Activated T-helper 2 cell treated with anti-CD3 and anti-CD28 coated beads, Interferon-gamma antibody, Interleukin-2, Interleukin-4, amounts not matched to agents 10 μg/mL and 5 μg/mL and 100 μg/mL, durations not matched to agents 14 hours and 24 hours and 36 hours (primary cell): Measurements from ENCODE around the gene HIF1A. TPM values are rescaled to one million over a fixed set of nuclear protein-coding genes. Genes with fewer than 3 reads are reported as not detected.
"Not testable (repeated sequence)": the region's sequence is repeated elsewhere in the genome, so short reads cannot be mapped to it uniquely, and the experiment has no call there.

Experiments
- DNase-seq: peaks from one replicate; pipeline ENCODE4 v3.0.0; 2021; ENCODE audit warnings: low spot score
- H3K27ac Mint-ChIP-seq: one replicate; pipeline ENCODE4 v1.8.0; 2021; ENCODE audit warnings: mixed read lengths
- H3K27me3 Mint-ChIP-seq: one replicate; pipeline ENCODE4 v1.8.0; 2021; ENCODE audit warnings: low read depth, mixed read lengths
- H3K36me3 Mint-ChIP-seq: one replicate; pipeline ENCODE4 v1.8.0; 2021; ENCODE audit warnings: low read depth, mixed read lengths
- H3K4me1 Mint-ChIP-seq: one replicate; pipeline ENCODE4 v1.8.0; 2021; ENCODE audit warnings: low read depth, mixed read lengths
- H3K4me3 Mint-ChIP-seq: one replicate; pipeline ENCODE4 v1.8.0; 2021; ENCODE audit warnings: low read depth, mild to moderate bottlenecking, moderate library complexity, mixed read lengths
- H3K9me3 Mint-ChIP-seq: one replicate; pipeline ENCODE4 v1.8.0; 2021; ENCODE audit warnings: mixed read lengths
- intact Hi-C: fragments of 100-400 bp; cut with micrococcal nuclease; formaldehyde crosslinking; loops from one replicate; pipeline ENCODE4 v1.15.1; 2023
- total RNA-seq: library from RNA; stranded (reverse); gene quantifications from 2 replicates; pipeline ENCODE4 v1.2.3, GENCODE V29; 2022

Gene HIF1A
- total RNA-seq, 1 donor from 2014 or later, result 131 TPM

DNA sequence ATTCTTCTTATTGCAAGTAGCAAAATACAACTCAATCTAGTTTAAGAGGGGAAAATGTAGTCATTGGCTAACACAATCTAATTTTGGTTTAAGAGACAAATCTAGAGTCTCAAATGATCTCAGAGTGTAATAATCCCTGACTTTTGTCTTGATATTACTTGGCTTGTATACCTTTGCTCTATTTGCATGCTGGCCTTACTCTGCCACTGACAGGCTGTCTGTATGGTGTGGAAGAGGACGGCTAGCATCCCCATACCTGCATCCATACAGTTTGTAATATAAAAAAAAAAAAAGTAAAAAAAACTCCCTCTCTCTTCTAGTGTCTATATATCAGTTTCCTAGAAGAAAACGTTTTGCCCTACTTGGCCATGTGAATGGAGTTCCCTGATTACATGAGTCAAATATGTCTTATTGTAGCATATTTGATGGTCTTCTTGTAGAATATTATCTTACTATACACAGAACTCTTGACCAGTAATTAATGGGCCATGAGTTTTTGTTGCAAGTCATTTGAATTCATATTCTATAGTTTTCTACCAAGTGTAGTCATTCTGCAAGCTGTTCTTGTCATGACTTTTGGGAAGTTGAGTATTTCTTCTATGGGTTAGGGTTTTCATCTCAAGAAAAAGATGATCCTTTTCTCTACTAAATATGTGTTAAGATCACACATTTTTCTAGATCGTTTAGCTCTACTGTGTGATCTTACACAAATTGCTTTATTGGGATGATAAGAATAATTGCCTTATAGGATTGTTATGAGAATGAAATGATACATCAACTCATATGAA lies 8.2 kb downstream of the HIF1A start:
- Mint-ChIP-seq H3K4me1 (peaks cover 67% of the 10 kb centered on the region), H3K4me3 (no peak overlapping the region), H3K27me3 (no peaks in the 10 kb centered on the region), H3K9me3 (no peaks in the 10 kb centered on the region), H3K36me3 (peaks cover 44% of the 10 kb centered on the region), H3K27ac (peak overlapping the region; percentile 36)
- intact Hi-C loops, result loop anchor here (1.0 to 2.0 kb wide), 3 partner anchors 10 to 41 kb away; no protein-coding TSS in a partner anchor
- DNase-seq, result no peak

DNA sequence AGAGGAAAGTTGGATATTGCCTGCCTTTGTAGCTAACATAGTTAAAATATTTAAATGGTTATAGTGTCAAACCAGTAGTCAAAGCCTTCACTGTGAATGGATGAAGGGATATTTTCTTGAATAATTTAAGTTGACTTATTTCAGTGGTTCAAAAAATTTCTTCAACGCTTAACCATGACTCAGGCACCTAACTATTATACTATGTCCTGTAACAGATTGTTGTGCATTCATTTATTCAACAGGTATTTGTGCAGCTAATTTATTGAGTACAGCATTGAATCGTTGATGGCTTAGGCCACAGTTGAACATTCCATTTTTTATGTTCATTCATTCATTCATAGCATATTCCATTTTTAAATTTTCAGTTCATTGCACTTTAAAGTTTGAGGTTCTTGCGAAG lies 9.2 kb downstream of the HIF1A start:
- no peaks in the 10 kb centered on the region for H3K9me3 Mint-ChIP-seq
- no peak for DNase-seq
- H3K27me3 Mint-ChIP-seq, result no peaks in the 10 kb centered on the region
- intact Hi-C loops, result loop anchor here (2.0 kb wide), 1 partner anchor 14 kb away; no protein-coding TSS in a partner anchor
- H3K4me1 Mint-ChIP-seq, result peaks cover 65% of the 10 kb centered on the region
- no peak overlapping the region for H3K27ac Mint-ChIP-seq
- peaks cover 40% of the 10 kb centered on the region for H3K36me3 Mint-ChIP-seq
- no peak overlapping the region for H3K4me3 Mint-ChIP-seq

DNA sequence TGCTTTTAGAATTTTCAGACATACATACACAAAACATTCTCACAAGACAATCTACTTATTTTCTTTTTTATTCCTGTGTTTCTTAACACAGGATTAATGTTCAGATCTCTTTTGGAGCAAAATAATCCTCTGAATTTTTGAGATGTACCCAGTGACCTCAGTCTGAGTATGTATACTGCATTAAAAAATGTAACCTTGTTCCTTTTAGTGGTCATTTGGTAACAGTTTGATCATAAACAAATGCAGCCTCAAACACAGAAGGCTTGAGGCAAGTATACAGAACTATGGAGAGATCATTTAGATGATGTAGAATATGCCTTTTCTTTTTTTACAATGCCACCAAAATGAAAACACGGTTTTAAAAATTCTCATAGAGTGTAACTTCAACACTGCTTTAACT lies 9.7 kb downstream of the HIF1A start:
- H3K4me1 Mint-ChIP-seq, result peaks cover 67% of the 10 kb centered on the region
- no peaks in the 10 kb centered on the region for H3K27me3 Mint-ChIP-seq
- intact Hi-C loops, result loop anchor here (2.0 kb wide), 1 partner anchor 14 kb away; no protein-coding TSS in a partner anchor
- no peak overlapping the region for H3K27ac Mint-ChIP-seq
- no peaks in the 10 kb centered on the region for H3K9me3 Mint-ChIP-seq
- peaks cover 42% of the 10 kb centered on the region for H3K36me3 Mint-ChIP-seq
- H3K4me3 Mint-ChIP-seq, result no peak overlapping the region
- DNase-seq, result no peak

DNA sequence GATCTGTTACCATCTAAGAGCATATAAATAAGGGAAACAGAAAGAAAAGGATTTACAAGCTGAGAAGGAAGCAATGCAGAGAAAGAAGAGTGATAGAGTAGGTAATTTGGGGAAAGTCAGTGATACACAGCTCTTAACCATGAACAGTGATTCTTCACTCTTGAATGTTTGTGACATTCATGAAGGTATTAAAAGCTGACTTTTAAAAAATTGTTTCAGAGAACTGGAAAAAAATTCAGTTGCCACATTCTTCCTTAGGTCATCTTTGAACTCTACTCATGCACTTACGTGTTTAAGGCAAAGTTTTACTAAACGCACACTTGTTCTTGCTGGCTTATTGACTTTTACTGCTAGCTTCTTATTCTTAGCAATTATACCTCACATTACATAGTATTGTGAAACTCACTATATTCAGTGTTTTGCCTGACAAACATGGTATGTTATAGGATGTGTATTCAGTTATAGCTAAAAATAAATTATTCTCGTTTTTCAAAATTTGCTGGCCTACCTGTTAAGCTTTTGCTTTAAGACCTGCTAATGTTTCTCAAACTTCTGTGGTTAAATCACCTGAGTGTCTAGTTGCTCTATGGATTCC lies 10.9 kb downstream of the HIF1A start:
- intact Hi-C loops, result no loop called here
- H3K27ac Mint-ChIP-seq, result no peak overlapping the region
- DNase-seq, result no peak
- peaks cover 36% of the 10 kb centered on the region for H3K36me3 Mint-ChIP-seq
- H3K4me3 Mint-ChIP-seq, result no peak overlapping the region
- H3K9me3 Mint-ChIP-seq, result no peaks in the 10 kb centered on the region
- peaks cover 64% of the 10 kb centered on the region for H3K4me1 Mint-ChIP-seq
- H3K27me3 Mint-ChIP-seq, result no peaks in the 10 kb centered on the region

DNA sequence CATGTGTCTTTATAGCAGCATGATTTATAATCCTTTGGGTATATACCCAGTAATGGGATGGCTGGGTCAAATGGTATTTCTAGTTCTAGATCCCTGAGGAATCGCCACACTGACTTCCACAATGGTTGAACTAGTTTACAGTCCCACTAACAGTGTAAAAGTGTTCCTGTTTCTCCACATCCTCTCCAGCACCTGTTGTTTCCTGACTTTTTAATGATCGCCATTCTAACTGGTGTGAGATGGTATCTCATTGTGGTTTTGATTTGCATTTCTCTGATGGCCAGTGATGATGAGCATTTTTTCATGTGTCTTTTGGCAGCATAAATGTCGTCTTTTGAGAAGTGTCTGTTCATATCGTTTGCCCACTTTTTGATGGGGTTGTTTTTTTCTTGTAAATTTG lies 12.5 kb downstream of the HIF1A start:
- H3K27ac Mint-ChIP-seq, H3K9me3 Mint-ChIP-seq, DNase-seq, H3K4me3 Mint-ChIP-seq, H3K27me3 Mint-ChIP-seq, intact Hi-C loops: not testable (repeated sequence)
- H3K4me1 Mint-ChIP-seq, result peaks cover 67% of the 10 kb centered on the region
- peaks cover 29% of the 10 kb centered on the region for H3K36me3 Mint-ChIP-seq

DNA sequence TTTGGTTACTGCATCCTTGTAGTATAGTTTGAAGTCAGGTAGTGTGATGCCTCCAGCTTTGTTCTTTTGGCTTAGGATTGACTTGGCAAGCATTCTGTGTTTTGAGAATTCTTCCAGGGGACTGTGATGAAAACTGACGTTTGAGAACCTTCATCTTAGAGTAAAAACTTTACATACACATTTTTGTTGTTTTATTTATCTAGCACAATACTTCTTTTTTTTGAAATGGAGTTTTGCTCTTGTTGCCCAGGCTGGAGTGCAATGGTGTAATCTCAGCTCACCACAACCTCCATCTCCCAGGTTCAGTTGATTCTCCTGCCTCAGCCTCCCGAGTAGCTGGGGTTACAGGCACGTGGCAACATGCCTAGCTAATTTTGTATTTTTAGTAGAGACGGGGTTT lies 13.4 kb downstream of the HIF1A start:
- H3K9me3 Mint-ChIP-seq, H3K27me3 Mint-ChIP-seq, DNase-seq, H3K4me3 Mint-ChIP-seq, intact Hi-C loops: not testable (repeated sequence)
- peaks cover 66% of the 10 kb centered on the region for H3K4me1 Mint-ChIP-seq
- peak overlapping the region; percentile 53 for H3K27ac Mint-ChIP-seq
- peaks cover 32% of the 10 kb centered on the region for H3K36me3 Mint-ChIP-seq

DNA sequence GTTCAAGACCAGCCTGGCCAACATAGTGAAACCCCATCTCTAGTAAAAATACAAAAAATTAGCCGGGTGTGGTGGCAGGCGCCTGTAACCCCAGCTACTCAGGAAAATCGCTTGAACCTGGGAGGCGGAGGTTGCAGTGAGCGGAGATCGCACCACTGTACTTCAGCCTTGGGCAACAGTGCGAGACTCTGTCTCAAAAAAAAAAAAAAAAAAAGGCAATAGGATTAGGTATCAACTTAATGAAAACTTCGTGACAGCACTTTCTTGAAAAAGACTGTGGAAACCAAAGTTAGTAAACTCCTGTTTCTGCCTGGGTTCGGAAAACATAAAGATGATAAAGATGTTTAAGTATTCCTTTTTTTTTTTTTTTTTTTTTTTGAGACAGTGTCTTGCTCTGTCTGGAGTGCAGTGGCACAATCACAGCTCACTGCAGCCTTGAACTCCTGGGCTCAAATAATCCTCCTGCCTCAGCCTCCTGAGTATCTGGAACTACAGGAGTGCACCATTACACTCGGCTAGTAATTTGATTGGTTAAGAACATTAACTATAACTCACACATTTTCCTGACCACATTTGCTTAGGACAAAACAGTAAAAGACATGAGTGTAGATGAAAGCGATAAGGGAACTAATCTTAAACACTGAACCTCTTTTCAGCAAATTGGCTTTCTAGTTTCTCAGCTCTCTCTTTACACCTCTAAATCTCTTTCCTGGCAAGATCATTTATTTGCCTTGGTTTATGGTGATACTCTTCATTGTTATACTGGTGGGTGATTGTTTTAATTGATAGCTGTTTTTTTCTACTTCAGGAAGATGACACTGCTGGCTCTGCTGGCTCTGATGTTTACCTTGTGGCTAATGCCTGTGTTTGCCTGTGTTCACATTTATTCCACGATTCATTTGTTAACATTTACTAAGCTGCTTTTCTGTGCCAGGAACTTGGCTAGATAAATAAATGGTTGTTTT lies 15.8 kb downstream of the HIF1A start:
- H3K27me3 Mint-ChIP-seq, result no peaks in the 10 kb centered on the region
- peaks cover 31% of the 10 kb centered on the region for H3K36me3 Mint-ChIP-seq
- peaks cover 56% of the 10 kb centered on the region for H3K4me1 Mint-ChIP-seq
- no peak overlapping the region for H3K4me3 Mint-ChIP-seq
- H3K27ac Mint-ChIP-seq, result peak overlapping the region; percentile 54
- no peak for DNase-seq
- no peaks in the 10 kb centered on the region for H3K9me3 Mint-ChIP-seq
- intact Hi-C loops, result no loop called here

DNA sequence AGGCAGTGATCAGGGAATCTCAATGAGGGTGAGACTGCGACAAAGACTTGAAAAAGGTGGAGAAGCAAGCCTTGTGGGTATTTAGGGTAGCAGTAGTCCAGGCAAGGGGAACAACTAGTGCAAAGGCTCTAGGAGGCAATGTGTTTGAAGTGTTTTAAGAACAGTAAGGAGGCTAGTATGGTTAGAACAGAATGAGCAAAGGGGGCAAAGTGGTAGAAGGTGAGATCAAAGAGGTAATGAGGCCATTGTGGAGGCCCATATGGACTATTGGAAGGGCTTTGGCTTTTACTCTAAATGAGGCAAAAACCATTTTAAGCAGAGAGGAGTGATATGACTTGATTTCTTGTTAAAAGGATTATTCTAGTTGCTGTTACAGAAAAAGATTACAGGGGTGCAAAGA lies 16.8 kb downstream of the HIF1A start:
- Mint-ChIP-seq H3K4me3 (no peak overlapping the region), H3K27me3 (no peaks in the 10 kb centered on the region), H3K27ac (peak overlapping the region; percentile 23)

DNA sequence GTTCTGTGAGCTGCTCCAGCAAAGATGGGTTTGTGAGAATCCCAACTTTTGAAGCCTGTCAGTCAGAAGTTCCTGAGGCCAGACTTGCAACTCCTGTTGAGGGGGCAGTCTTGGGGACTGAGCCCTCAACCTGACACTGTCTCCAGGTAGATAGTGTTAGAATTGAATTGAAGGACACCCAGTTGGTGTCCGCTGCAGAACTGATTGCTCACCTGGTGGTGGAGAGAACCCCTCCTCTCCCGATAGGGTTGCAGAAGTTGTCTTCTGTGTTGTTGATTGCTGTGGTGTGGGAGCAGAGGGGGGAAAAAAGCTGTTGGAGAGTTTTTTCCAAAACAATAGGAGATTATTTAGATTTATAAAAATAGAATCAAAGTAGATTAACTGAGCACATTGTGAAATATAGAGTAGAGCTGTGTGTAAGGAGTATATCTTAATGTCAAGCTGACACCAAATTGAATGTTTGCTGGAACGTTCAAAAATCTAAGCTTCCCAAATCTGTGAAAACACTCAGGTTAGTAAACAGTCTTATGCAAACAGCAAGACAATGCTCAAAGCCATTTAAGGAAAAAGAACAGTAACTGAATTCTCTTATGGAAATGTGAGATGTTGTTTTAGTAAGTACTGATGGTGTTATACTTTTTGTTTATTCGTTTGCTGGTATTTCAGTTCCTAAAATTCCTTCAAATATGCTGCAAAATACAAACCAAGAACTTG lies 18.6 kb downstream of the HIF1A start:
- Mint-ChIP-seq H3K4me3 (no peak overlapping the region), H3K36me3 (peaks cover 15% of the 10 kb centered on the region), H3K4me1 (peaks cover 61% of the 10 kb centered on the region), H3K9me3 (no peaks in the 10 kb centered on the region), H3K27me3 (no peaks in the 10 kb centered on the region), H3K27ac (peak overlapping the region; percentile 43)
- intact Hi-C loops, result loop anchor here (1.0 kb wide), 1 partner anchor 11 kb away; no protein-coding TSS in a partner anchor
- no peak for DNase-seq

More for the DNA sequence above, 16.8 kb downstream of the HIF1A start:
- Mint-ChIP-seq H3K4me1 (peaks cover 54% of the 10 kb centered on the region), H3K36me3 (peaks cover 23% of the 10 kb centered on the region), H3K9me3 (no peaks in the 10 kb centered on the region)
- no peak for DNase-seq
- intact Hi-C loops, result no loop called here

DNA sequence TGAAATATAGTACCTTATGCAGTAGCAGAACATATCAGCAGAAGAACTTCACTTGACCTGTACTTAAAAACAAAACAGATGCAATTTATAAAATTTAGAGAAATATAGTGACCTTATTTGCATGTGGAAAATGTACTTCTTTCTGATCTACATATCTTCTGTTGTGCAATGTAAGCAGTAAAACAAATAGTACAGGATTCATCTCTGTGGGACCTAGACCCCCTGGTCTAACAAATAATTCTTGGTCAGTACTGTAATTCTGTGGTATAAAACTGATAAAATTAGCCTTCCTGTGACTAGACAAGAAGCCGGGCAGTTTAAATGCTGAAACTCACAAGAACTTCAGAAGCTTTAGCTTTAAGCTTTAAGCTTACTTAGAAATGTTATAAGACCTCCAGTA lies 21.6 kb downstream of the HIF1A start:
- no peak overlapping the region for H3K27ac Mint-ChIP-seq
- H3K36me3 Mint-ChIP-seq, result peaks cover 30% of the 10 kb centered on the region
- intact Hi-C loops, result no loop called here
- no peak for DNase-seq
- no peaks in the 10 kb centered on the region for H3K27me3 Mint-ChIP-seq
- H3K4me3 Mint-ChIP-seq, result no peak overlapping the region
- no peaks in the 10 kb centered on the region for H3K9me3 Mint-ChIP-seq
- H3K4me1 Mint-ChIP-seq, result peaks cover 64% of the 10 kb centered on the region

DNA sequence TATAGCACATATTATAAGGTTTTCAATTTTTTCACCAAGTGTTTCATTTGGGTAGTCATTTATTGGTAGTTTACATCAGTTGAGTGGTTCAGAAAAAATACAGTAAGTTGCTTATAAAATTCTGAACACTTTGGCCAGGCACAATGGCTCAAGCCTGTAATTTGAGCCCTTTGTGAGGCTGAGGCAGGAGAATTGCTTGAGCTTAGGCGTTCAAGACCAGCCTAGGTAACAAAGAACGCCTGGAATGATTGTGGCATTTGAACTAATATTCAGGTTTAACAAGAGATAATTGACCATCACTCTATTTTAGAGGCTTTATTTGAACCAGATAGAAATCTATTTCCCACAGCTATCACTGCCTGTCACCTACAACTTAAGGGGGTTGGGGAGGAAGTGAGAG lies 22.7 kb downstream of the HIF1A start:
- DNase-seq, result no peak
- H3K4me1 Mint-ChIP-seq, result peaks cover 55% of the 10 kb centered on the region
- H3K36me3 Mint-ChIP-seq, result peaks cover 34% of the 10 kb centered on the region
- intact Hi-C loops, result loop anchor here (2.0 kb wide), 2 partner anchors 13 to 31 kb away; no protein-coding TSS in a partner anchor
- H3K4me3 Mint-ChIP-seq, result no peak overlapping the region
- no peaks in the 10 kb centered on the region for H3K9me3 Mint-ChIP-seq
- no peak overlapping the region for H3K27ac Mint-ChIP-seq
- H3K27me3 Mint-ChIP-seq, result no peaks in the 10 kb centered on the region
